ENCODE data around the gene METTL14.
"Not testable (repeated sequence)": the region's sequence is repeated elsewhere in the genome, so short reads cannot be mapped to it uniquely, and the experiment has no call there.

DNA sequence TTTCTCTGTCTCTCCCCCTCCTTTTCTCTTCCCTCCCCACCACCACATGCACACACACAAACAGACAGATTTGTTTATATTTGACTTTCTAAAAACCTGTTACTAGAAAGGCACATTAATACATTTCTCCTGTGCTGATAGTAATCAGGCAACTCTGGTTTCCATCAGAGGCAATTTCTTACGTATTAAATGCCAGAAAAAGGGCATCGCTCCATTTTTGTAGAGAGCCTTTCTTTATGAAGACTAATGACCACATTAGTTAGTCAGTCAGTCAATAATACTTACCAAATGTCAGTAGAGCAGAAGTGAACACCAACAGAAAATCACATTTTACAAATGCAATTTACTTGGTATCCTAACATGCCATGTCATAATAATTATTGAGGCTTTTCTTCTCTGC lies 14.2 kb upstream of the METTL14 start:
- TF ChIP-seq, protein P1, sequence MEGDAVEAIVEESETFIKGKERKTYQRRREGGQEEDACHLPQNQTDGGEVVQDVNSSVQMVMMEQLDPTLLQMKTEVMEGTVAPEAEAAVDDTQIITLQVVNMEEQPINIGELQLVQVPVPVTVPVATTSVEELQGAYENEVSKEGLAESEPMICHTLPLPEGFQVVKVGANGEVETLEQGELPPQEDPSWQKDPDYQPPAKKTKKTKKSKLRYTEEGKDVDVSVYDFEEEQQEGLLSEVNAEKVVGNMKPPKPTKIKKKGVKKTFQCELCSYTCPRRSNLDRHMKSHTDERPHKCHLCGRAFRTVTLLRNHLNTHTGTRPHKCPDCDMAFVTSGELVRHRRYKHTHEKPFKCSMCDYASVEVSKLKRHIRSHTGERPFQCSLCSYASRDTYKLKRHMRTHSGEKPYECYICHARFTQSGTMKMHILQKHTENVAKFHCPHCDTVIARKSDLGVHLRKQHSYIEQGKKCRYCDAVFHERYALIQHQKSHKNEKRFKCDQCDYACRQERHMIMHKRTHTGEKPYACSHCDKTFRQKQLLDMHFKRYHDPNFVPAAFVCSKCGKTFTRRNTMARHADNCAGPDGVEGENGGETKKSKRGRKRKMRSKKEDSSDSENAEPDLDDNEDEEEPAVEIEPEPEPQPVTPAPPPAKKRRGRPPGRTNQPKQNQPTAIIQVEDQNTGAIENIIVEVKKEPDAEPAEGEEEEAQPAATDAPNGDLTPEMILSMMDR (IDR thresholded peaks at IDR 0.05; ENCODE audit: low read depth, low read length): not testable (repeated sequence)
- not testable (repeated sequence) for TF ChIP-seq EZH2phosphoT487 (IDR thresholded peaks at IDR 0.05; ENCODE audit: low read depth)
